Caco-2 (cell line): ENCODE data around the gene MYL11. TPM values are rescaled to one million over a fixed set of nuclear protein-coding genes. Genes with fewer than 3 reads are reported as not detected.

ENCODE experiments used
- BruUV-seq: library from RNA; stranded (reverse); fragments of 400-500 nt; replicated peaks from 2 replicates; lab custom pipeline; 2021; lab: Mats Ljungman, UMichigan
- CTCF ChIA-PET: fragments of 300-600 bp; sonication (Branson Sonifier 250); formaldehyde crosslinking; loops from one replicate; lab custom pipeline; 2022; ENCODE audit warnings: antibody characterized with exemption; lab: Charles Lee
- POLR2A ChIA-PET: fragments of 300-600 bp; sonication (Branson Sonifier 250); formaldehyde crosslinking; loops from one replicate; lab custom pipeline; 2022; ENCODE audit warnings: antibody characterized with exemption; lab: Charles Lee
- DNase-seq, 2 experiments: peaks; one replicate each; pipeline versions ENCODE4 v3.0.0 to v3.0.0-alpha.2; 2020 to 2022
- H3K27me3 ChIP-seq: replicated peaks from 2 replicates; pipeline ENCODE4 v1.6.0; 2011; ENCODE audit warnings: low read length; ENCODE audit not compliant: control insufficient read depth, insufficient read depth
- H3K36me3 ChIP-seq: 2 replicates; pipeline ENCODE4 v1.5.1; 2011; ENCODE audit warnings: low read length; ENCODE audit not compliant: control insufficient read depth, insufficient read depth
- H3K4me1 ChIP-seq: fragments of 250-450 bp; sonication (Bioruptor Pico); 2 replicates; pipeline ENCODE4 v1.5.1; 2020; ENCODE audit warnings: mild to moderate bottlenecking
- H3K4me3 ChIP-seq: 2 replicates; pipeline ENCODE4 v1.5.1; 2011; ENCODE audit warnings: low read depth, mild to moderate bottlenecking, control low read depth, low read length
- H3K9me3 ChIP-seq: fragments of 250-450 bp; sonication (Bioruptor Pico); 2 replicates; pipeline ENCODE4 v1.5.1; 2020; ENCODE audit warnings: mild to moderate bottlenecking, moderate library complexity
- H3K27ac Mint-ChIP-seq: one replicate; pipeline ENCODE4 v1.8.0; 2022; ENCODE audit warnings: mixed read lengths; ENCODE audit not compliant: unreplicated experiment
- H3K27me3 Mint-ChIP-seq: one replicate; pipeline ENCODE4 v1.8.0; 2022; ENCODE audit warnings: mixed read lengths; ENCODE audit not compliant: insufficient read depth, unreplicated experiment
- H3K36me3 Mint-ChIP-seq: one replicate; pipeline ENCODE4 v1.8.0; 2022; ENCODE audit warnings: mild to moderate bottlenecking, mixed read lengths; ENCODE audit not compliant: insufficient read depth, unreplicated experiment
- H3K4me1 Mint-ChIP-seq: one replicate; pipeline ENCODE4 v1.8.0; 2022; ENCODE audit warnings: low read depth, mixed read lengths; ENCODE audit not compliant: unreplicated experiment
- H3K4me3 Mint-ChIP-seq: one replicate; pipeline ENCODE4 v1.8.0; 2022; ENCODE audit warnings: mild to moderate bottlenecking, moderate library complexity, mixed read lengths; ENCODE audit not compliant: unreplicated experiment
- H3K9me3 Mint-ChIP-seq: one replicate; pipeline ENCODE4 v1.8.0; 2022; ENCODE audit warnings: mixed read lengths; ENCODE audit not compliant: unreplicated experiment
- intact Hi-C: fragments of 100-400 bp; cut with micrococcal nuclease; formaldehyde crosslinking; loops from one replicate; pipeline ENCODE4 v1.10.0; 2022; ENCODE audit not compliant: unreplicated experiment
- total RNA-seq: library from RNA; stranded (reverse); gene quantifications from 2 replicates; pipeline ENCODE4 v1.2.3, GENCODE V29; 2022
- TF ChIP-seq, protein P1 (sequence below), 2 experiments: fragments of 200-600 bp in 1 of 2; IDR thresholded peaks; 1 replicate in 1 of 2; 2 replicates in 1 of 2; pipeline versions ENCODE4 v1.5.1 to v1.8.0; 2011 to 2022; ENCODE audit warnings: antibody characterized with exemption in 1 of 2, control low read depth in 1 of 2, inconsistent platforms in 1 of 2, low read depth in 1 of 2, low read length in 1 of 2, mild to moderate bottlenecking in 1 of 2, moderate library complexity in 1 of 2; ENCODE audit not compliant: insufficient read depth in 1 of 2, severe bottlenecking in 1 of 2, unreplicated experiment in 1 of 2

Gene MYL11
- total RNA-seq, 1 experiment from 2014 or later, result 2.9 TPM

DNA sequence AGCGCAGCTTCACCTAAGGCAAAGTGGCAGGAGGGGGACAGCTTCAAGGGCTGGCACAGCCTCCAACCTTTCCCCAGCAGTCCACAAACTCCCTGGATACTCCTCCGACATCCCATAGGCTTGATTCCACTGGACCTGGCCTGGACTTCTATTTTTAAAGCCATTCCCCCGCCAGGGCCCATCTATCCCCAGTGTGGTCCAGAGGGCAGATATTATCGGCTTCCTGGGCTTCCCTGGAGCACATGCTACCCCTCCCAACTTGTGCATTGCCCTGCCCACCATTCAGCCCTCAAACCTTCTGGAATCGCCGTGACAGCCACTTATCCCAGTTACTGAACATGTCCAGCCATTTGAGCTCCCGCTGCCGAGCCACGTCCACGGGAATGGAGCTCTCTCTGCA lies 9.4 kb upstream of the MYL11 start:
- ChIA-PET POLR2A (no interaction called here), CTCF (interaction anchor here (0.6 kb wide), 2 partner anchors 241 to 434 kb away, joined by 3 to 4 read pairs; no protein-coding TSS in a partner anchor)
- Mint-ChIP-seq H3K36me3 (peaks cover 57% of the 10 kb centered on the region), H3K27ac (no peak overlapping the region), H3K4me1 (peaks cover 34% of the 10 kb centered on the region), H3K9me3 (no peaks in the 10 kb centered on the region), H3K4me3 (no peak overlapping the region), H3K27me3 (no peaks in the 10 kb centered on the region)
- DNase-seq, result no peak
- TF ChIP-seq, protein P1, sequence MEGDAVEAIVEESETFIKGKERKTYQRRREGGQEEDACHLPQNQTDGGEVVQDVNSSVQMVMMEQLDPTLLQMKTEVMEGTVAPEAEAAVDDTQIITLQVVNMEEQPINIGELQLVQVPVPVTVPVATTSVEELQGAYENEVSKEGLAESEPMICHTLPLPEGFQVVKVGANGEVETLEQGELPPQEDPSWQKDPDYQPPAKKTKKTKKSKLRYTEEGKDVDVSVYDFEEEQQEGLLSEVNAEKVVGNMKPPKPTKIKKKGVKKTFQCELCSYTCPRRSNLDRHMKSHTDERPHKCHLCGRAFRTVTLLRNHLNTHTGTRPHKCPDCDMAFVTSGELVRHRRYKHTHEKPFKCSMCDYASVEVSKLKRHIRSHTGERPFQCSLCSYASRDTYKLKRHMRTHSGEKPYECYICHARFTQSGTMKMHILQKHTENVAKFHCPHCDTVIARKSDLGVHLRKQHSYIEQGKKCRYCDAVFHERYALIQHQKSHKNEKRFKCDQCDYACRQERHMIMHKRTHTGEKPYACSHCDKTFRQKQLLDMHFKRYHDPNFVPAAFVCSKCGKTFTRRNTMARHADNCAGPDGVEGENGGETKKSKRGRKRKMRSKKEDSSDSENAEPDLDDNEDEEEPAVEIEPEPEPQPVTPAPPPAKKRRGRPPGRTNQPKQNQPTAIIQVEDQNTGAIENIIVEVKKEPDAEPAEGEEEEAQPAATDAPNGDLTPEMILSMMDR (IDR thresholded peaks at IDR 0.05; ENCODE audit: insufficient read depth in 1 of 2, low read depth in 1 of 2, low read length in 1 of 2, severe bottlenecking in 1 of 2, unreplicated experiment in 1 of 2), result no peak
- H3K4me1 ChIP-seq, result peaks cover 12% of the 10 kb centered on the region
- no TSS peak for BruUV-seq
- intact Hi-C loops, result no loop called here
- H3K9me3 ChIP-seq, result no peaks in the 10 kb centered on the region
- H3K27me3 ChIP-seq, result no peaks in the 10 kb centered on the region
- H3K36me3 ChIP-seq, result no peaks in the 10 kb centered on the region
- no peak overlapping the region for H3K4me3 ChIP-seq

DNA sequence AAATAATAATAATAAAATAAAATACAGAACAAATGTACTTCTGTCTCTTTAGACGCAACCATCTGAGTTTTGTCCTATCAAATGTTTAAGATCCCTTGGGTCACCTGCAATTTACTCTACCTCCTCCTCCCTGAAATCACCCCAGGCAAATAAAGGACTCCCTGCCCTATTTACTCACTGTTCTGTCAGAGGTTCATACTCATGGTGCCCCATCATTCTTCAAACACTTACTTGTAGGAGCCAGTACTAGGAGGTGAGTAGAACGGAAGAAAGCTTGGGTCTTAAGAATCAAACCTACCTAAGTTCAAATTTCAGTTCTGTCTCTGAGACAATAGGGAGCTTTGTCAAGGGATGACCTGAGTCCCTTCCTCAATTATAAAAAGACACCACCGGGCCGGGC lies 8.1 kb upstream of the MYL11 start:
- ChIA-PET POLR2A (no interaction called here), CTCF (no interaction called here)
- H3K9me3 ChIP-seq, result no peaks in the 10 kb centered on the region
- DNase-seq, result no peak
- H3K4me1 ChIP-seq, result peaks cover 15% of the 10 kb centered on the region
- Mint-ChIP-seq H3K4me3 (no peak overlapping the region), H3K27me3 (no peaks in the 10 kb centered on the region), H3K4me1 (peaks cover 27% of the 10 kb centered on the region), H3K36me3 (peaks cover 56% of the 10 kb centered on the region), H3K27ac (no peak overlapping the region), H3K9me3 (no peaks in the 10 kb centered on the region)
- TF ChIP-seq, protein P1 (IDR thresholded peaks at IDR 0.05; ENCODE audit: insufficient read depth in 1 of 2, low read depth in 1 of 2, low read length in 1 of 2, severe bottlenecking in 1 of 2, unreplicated experiment in 1 of 2), result no peak
- no TSS peak for BruUV-seq
- intact Hi-C loops, result no loop called here
- H3K4me3 ChIP-seq, result no peak overlapping the region
- H3K27me3 ChIP-seq, result no peaks in the 10 kb centered on the region
- H3K36me3 ChIP-seq, result no peaks in the 10 kb centered on the region

- peaks cover 33% of the 10 kb centered on the region for H3K4me1 Mint-ChIP-seq
- intact Hi-C loops, result no loop called here
- H3K9me3 Mint-ChIP-seq, result no peaks in the 10 kb centered on the region
- BruUV-seq, result no TSS peak
- ChIA-PET POLR2A (interaction anchor here (0.6 kb wide), 1 partner anchor 63 kb away, joined by 3 read pairs; the partner anchor contains the start of gene DCTPP1), CTCF (no interaction called here)
- TF ChIP-seq, protein P1 (IDR thresholded peaks at IDR 0.05; ENCODE audit: insufficient read depth in 1 of 2, low read depth in 1 of 2, low read length in 1 of 2, severe bottlenecking in 1 of 2, unreplicated experiment in 1 of 2), result no peak
- Histone ChIP-seq H3K36me3 (no peaks in the 10 kb centered on the region), H3K4me1 (peaks cover 19% of the 10 kb centered on the region), H3K4me3 (peak overlapping the region; percentile 63), H3K9me3 (no peaks in the 10 kb centered on the region), H3K27me3 (no peaks in the 10 kb centered on the region)
- H3K36me3 Mint-ChIP-seq, result peaks cover 50% of the 10 kb centered on the region
- DNase-seq, result no peak
- no peaks in the 10 kb centered on the region for H3K27me3 Mint-ChIP-seq
- H3K27ac Mint-ChIP-seq, result no peak overlapping the region
- peak overlapping the region; percentile 72 for H3K4me3 Mint-ChIP-seq
Observed at GRCh38 chr16:30367349-30368009, 7.1 kb upstream of the MYL11 start.
